GM12874 (cell line): Measurements from ENCODE around the gene TTLL3.

ENCODE experiments used
- TF ChIP-seq, protein P1 (sequence below): IDR thresholded peaks from 2 replicates; pipeline ENCODE4 v1.5.1; 2011; ENCODE audit warnings: low read depth, mild to moderate bottlenecking, control low read depth, low read length, moderate library complexity; ENCODE audit not compliant: insufficient read depth

TTLL3 gene

GRCh38 chr3:9820946-9821345 lies 10.9 kb downstream of the TTLL3 start:
- TF ChIP-seq, protein P1, sequence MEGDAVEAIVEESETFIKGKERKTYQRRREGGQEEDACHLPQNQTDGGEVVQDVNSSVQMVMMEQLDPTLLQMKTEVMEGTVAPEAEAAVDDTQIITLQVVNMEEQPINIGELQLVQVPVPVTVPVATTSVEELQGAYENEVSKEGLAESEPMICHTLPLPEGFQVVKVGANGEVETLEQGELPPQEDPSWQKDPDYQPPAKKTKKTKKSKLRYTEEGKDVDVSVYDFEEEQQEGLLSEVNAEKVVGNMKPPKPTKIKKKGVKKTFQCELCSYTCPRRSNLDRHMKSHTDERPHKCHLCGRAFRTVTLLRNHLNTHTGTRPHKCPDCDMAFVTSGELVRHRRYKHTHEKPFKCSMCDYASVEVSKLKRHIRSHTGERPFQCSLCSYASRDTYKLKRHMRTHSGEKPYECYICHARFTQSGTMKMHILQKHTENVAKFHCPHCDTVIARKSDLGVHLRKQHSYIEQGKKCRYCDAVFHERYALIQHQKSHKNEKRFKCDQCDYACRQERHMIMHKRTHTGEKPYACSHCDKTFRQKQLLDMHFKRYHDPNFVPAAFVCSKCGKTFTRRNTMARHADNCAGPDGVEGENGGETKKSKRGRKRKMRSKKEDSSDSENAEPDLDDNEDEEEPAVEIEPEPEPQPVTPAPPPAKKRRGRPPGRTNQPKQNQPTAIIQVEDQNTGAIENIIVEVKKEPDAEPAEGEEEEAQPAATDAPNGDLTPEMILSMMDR = no peak

DNA sequence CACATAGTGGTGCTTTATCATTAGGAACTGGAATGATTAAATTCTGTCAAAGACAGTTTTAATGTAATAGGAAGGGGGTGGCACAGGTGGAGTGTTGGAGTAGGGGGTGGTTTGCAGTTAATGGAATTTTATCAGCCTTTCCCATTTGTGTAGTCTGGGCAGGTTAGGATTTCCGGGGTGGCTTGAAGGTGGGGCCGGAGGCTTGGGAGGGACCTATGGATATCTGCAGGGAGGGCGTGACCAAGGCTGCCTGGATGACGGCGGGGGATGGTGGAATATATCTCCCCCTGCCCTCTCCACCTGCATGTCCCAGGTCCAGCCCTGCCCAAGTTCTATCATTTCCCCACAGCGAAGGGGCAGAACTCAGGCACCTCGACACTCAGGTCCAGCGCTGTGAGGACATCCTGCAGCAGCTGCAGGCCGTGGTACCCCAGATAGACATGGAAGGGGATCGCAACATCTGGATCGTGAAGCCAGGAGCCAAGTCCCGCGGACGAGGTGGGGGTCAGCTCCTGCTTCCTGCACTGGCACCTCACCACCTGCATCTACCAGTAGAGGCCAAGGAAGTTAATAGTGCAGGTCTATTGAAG lies 15.5 kb downstream of the TTLL3 start:
- TF ChIP-seq, protein P1 = no peak

DNA sequence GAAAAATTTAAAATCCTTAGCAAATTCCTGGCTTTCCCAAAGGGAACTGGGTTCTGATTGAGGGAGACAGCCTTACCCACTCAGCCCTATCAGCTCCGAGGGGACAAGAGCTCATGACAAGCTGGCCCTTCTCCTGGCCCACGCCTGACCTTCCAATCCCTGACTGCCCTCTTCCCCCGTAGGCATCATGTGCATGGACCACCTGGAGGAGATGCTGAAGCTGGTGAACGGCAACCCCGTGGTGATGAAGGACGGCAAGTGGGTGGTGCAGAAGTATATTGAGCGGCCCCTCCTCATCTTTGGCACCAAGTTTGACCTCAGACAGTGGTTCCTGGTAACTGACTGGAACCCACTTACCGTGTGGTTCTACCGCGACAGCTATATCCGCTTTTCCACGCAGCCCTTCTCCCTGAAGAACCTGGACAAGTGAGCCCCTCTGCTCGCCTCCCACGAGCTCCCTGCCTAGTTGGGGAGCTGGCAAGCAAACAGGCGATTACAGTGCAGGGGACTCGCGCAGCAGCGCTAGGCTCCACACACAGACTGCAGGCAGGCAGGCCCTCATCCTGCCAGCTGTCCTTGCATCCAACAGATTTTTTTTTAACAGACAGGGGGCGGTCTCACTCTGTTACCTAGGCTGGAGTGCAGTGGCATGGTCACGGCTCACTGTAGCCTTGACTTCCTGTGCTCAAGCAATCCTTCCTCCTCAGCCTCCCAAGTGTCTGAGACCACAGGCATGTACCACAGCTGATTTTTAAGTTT lies 16.9 kb downstream of the TTLL3 start:
- TF ChIP-seq, protein P1 = peak; percentile 40

DNA sequence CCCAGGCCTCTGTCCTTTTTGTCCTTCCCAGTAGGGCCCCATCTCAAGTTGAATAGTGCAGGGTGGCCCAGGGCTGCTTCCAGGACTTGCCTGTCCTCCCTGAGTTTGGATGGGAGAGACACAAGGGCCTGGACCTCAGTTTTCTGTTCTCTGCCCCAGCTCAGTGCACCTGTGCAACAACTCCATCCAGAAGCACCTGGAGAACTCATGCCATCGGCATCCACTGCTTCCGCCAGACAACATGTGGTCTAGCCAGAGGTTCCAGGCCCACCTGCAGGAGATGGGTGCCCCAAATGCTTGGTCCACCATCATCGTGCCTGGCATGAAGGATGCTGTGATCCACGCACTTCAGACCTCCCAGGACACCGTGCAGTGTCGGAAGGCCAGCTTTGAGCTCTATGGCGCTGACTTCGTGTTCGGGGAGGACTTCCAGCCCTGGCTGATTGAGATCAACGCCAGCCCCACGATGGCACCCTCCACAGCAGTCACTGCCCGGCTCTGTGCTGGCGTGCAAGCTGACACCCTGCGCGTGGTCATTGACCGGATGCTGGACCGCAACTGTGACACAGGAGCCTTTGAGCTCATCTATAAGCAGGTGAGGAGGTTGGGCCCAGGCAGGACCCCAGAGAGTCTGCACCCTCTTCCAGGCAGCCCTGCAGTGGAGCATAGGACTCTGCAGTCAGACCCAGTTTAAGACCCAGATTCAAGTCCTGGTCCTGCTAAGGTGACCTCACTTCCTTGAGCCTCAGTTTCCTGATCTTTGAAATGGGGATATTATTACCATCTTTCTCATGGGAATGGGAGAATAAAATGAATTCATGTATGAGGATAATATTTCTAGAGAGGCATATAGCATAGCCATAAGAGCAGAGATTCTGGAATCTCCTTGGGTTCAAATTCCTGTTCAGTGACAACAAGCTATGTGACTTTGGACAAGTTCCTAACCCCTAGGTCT lies 19.0 kb downstream of the TTLL3 start:
- TF ChIP-seq, protein P1 = no peak

DNA sequence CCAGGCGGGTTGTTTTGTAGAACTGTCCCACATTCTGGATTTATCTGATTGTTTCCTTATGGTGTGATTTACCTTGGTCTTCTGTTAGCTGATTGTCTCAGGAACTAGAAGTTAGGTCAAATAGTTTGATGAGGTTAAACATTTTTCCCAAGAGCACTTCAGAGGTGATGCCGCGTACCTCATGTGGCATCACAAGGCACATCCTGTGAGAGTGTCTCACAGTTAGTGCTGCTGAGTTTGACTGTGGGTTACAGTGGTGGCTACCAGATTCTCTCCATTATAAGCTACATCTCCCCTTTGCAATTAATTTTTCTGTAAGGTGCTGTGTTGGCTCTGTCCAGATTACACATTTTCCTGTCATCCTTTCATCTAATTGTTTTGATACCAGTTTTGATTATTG lies 21.2 kb downstream of the TTLL3 start:
- TF ChIP-seq, protein P1 = no peak

DNA sequence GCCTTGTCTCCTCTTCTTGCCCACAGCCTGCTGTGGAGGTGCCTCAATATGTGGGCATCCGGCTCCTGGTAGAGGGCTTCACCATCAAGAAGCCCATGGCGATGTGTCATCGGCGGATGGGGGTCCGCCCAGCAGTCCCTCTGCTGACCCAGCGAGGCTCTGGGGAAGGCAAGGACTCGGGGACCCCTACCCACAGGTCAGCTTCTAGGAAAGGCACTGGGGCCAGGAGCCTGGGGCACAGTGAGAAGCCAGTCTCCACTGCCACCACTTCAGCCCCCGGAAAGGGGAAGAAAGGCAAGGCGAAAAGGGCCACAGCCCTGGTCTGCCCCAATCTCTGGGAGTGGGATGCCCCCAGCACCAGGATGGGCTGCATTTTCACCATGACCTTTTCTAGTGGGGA lies 23.0 kb downstream of the TTLL3 start:
- TF ChIP-seq, protein P1 = no peak
